Skeletal muscle satellite cell (primary cell): ENCODE measurements around the gene HIVEP3.

Experiments used
- H3K27me3 ChIP-seq: 2 replicates; pipeline ENCODE4 v1.7.0; 2013; ENCODE audit warnings: low read length; ENCODE audit not compliant: control insufficient read depth, insufficient read depth
- H3K36me3 ChIP-seq: 2 replicates; pipeline ENCODE4 v1.7.0; 2013; ENCODE audit warnings: mild to moderate bottlenecking, control low read depth, low read length; ENCODE audit not compliant: insufficient read depth
- H3K4me1 ChIP-seq: 2 replicates; pipeline ENCODE4 v1.7.0; 2013; ENCODE audit warnings: low read length; ENCODE audit not compliant: control insufficient read depth, insufficient read depth
- H3K4me2 ChIP-seq: 2 replicates; pipeline ENCODE4 v1.7.0; 2013; ENCODE audit warnings: mild to moderate bottlenecking, low read length
- H3K4me3 ChIP-seq: 2 replicates; pipeline ENCODE4 v1.7.0; 2013; ENCODE audit warnings: low read length
- H3K9ac ChIP-seq: 2 replicates; pipeline ENCODE4 v1.7.0; 2013; ENCODE audit warnings: mild to moderate bottlenecking, low read depth, low read length, moderate library complexity
- H3K9me3 ChIP-seq: replicated peaks from 2 replicates; pipeline ENCODE4 v1.7.0; 2013; ENCODE audit warnings: mild to moderate bottlenecking, control low read depth, low read length

HIVEP3 gene

GRCh38 chr1:41758904-41759548, 159.7 kb downstream of the HIVEP3 start:
- Histone ChIP-seq H3K4me3 (no peak overlapping the region), H3K9me3 (no peaks in the 10 kb centered on the region), H3K4me1 (peaks cover 10% of the 10 kb centered on the region), H3K4me2 (peak overlapping the region; percentile 44), H3K9ac (no peak overlapping the region), H3K27me3 (peaks cover 5% of the 10 kb centered on the region), H3K36me3 (no peaks in the 10 kb centered on the region)

- Histone ChIP-seq H3K36me3 (no peaks in the 10 kb centered on the region), H3K27me3 (no peaks in the 10 kb centered on the region), H3K9ac (no peak overlapping the region), H3K4me3 (no peak overlapping the region), H3K4me2 (peak overlapping the region; percentile 44), H3K9me3 (no peaks in the 10 kb centered on the region), H3K4me1 (peaks cover 10% of the 10 kb centered on the region)
Observed at GRCh38 chr1:41758500-41758899, 160.2 kb downstream of the HIVEP3 start.

- Histone ChIP-seq H3K4me3 (no peak overlapping the region), H3K9me3 (no peaks in the 10 kb centered on the region), H3K4me2 (no peak overlapping the region), H3K9ac (no peak overlapping the region), H3K27me3 (no peaks in the 10 kb centered on the region), H3K36me3 (no peaks in the 10 kb centered on the region), H3K4me1 (peaks cover 21% of the 10 kb centered on the region)
Observed at GRCh38 chr1:41754540-41754939, 164.2 kb downstream of the HIVEP3 start.

GRCh38 chr1:41752514-41753170, 166.1 kb downstream of the HIVEP3 start:
- peaks cover 10% of the 10 kb centered on the region for H3K4me1 ChIP-seq
- no peak overlapping the region for H3K4me2 ChIP-seq
- H3K9ac ChIP-seq = no peak overlapping the region
- H3K36me3 ChIP-seq = no peaks in the 10 kb centered on the region
- no peaks in the 10 kb centered on the region for H3K9me3 ChIP-seq
- H3K4me3 ChIP-seq = no peak overlapping the region
- no peaks in the 10 kb centered on the region for H3K27me3 ChIP-seq

DNA sequence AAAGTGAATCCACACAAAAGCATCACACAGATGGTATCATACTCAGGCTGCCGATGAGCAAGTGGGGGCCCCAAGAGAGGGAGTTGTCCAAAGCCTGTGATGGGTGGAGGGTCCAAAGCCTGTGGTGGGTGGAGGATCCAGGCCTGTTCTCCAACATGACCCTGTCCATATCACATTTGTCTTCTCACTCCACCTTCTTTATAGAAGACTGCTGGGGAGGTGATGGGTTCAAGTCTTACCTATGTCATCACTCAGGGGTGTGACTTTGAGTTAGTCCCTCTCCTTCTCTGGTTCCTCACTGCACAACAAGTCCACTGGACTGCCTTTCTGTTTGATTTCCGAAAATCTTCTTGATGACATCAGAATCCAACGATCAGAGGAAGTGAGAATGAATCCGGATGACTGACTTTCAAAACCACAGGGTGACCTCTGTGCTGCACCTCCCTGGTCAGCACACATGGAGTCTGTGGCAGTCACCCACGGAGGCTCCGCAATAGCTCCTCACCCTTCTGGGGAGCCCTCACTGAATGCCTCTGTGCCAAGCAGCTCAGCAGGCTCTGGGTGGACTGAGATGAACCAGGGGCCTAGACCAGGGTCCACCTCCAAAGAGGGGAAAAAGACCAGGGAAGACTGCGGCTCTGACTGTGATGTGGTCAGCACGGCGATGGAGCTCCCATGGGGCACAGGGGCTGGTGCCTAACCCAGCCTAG, 166.8 kb downstream of the HIVEP3 start:
- H3K4me2 ChIP-seq = no peak overlapping the region
- H3K9me3 ChIP-seq = no peaks in the 10 kb centered on the region
- no peak overlapping the region for H3K4me3 ChIP-seq
- H3K4me1 ChIP-seq = peaks cover 10% of the 10 kb centered on the region
- H3K36me3 ChIP-seq = no peaks in the 10 kb centered on the region
- no peaks in the 10 kb centered on the region for H3K27me3 ChIP-seq
- no peak overlapping the region for H3K9ac ChIP-seq

DNA sequence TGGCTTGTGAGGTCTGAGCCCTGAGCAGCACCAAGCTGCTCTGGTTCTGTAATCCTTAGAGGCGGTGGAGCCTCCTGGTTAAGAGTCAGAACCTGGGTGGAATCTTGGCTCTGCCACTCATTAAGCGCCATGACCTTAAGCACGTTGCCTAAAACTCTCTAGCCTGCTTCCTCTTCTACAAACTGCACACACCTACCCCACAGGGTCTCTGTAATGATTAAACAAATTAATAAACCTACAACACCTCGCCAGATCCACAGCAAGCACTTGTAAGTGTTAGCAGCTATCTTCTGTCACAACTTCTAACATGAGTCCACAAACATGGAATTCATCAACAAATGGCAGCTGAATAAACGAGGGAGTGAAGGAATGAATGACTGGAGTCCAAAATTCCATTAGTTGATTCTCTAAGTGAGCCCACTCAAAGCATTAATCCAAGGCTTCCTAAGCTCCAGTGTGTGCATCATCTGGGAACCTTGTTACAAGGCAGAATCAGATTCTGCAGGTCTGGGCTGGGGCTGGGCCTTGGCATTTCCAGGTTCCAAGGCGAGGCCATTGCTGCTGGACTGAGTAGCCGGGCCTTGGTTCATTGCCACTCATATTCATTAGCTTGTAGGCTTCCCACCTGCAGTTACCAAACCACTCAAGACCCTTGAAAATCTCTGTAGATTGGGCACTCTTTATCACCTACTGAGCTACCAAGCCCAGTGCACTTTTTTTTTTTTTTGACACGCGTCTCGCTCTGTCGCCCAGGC, 168.6 kb downstream of the HIVEP3 start:
- Histone ChIP-seq H3K27me3 (no peaks in the 10 kb centered on the region), H3K36me3 (no peaks in the 10 kb centered on the region), H3K9me3 (no peaks in the 10 kb centered on the region), H3K4me1 (peaks cover 10% of the 10 kb centered on the region), H3K4me2 (no peak overlapping the region), H3K4me3 (no peak overlapping the region), H3K9ac (no peak overlapping the region)

DNA sequence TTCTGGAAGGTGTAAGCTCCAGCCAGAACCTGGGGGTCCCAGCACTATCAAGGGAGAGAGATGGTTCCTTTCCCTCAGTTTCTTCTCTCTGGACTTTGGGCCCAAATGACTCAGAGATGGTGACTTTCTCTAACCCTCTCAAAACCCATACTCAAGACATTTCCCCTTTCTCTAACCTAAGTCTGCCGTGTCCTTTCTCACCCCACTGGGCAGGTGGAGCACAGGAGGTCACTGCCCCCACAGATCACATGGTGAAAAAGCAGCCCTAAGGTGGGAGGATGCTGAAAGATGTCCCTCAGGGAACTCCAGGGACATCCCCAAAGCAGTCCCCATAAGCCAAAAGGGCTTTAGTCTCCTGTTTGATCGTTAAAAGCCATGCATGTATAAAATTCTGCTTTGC, 173.7 kb downstream of the HIVEP3 start:
- no peaks in the 10 kb centered on the region for H3K36me3 ChIP-seq
- no peak overlapping the region for H3K4me3 ChIP-seq
- no peaks in the 10 kb centered on the region for H3K27me3 ChIP-seq
- H3K4me2 ChIP-seq = no peak overlapping the region
- H3K9ac ChIP-seq = no peak overlapping the region
- H3K9me3 ChIP-seq = no peaks in the 10 kb centered on the region
- H3K4me1 ChIP-seq = peaks cover 34% of the 10 kb centered on the region

- no peaks in the 10 kb centered on the region for H3K27me3 ChIP-seq
- no peak overlapping the region for H3K4me3 ChIP-seq
- no peaks in the 10 kb centered on the region for H3K9me3 ChIP-seq
- H3K4me2 ChIP-seq = peak overlapping the region; percentile 52
- peak overlapping the region; percentile 53 for H3K9ac ChIP-seq
- H3K36me3 ChIP-seq = no peaks in the 10 kb centered on the region
- peaks cover 47% of the 10 kb centered on the region for H3K4me1 ChIP-seq
Observed at GRCh38 chr1:41743366-41743765, 175.4 kb downstream of the HIVEP3 start.

DNA sequence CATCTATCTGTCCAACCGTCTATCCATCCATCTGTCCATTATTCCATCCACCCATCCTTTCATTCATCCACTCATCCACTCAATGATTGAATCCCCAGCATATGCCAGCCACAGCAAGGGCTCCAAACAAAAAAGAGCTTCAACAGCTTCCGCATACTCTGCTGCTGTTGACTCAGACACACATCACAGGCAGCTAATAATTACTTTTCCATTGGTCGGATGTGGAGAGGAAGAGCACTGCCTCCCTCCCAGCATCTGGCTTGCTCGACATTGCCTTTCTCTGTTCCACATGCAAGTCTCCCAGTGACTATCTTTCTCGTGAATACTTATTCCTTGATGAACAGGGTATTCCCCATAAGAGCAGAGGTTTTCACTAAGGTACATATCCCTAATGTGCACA, 176.5 kb downstream of the HIVEP3 start:
- Histone ChIP-seq H3K36me3 (no peaks in the 10 kb centered on the region), H3K4me3 (no peak overlapping the region), H3K9me3 (no peaks in the 10 kb centered on the region), H3K27me3 (no peaks in the 10 kb centered on the region), H3K4me2 (no peak overlapping the region), H3K9ac (peak overlapping the region; percentile 29), H3K4me1 (peaks cover 47% of the 10 kb centered on the region)

DNA sequence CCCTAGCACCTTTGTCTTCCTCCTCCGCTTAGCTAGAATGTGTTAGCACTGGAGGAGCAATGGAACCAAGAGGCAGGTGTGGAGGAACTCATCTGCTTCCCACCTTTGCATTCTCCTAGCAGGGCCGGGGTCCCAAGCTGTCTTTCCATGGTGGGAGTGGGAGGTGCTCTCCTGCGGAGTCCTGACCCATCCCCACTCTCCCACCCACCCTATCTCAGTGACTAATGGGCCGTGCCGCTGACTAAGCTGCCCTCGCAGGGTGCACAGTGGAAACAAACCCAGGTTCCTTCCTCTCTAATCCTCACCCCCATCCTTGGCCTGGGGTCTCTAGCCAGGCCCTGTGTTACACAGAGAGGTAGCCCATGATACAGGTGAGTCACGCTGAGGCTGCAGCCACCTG, 177.5 kb downstream of the HIVEP3 start:
- Histone ChIP-seq H3K4me1 (peaks cover 47% of the 10 kb centered on the region), H3K9ac (no peak overlapping the region), H3K4me3 (no peak overlapping the region), H3K36me3 (no peaks in the 10 kb centered on the region), H3K9me3 (no peaks in the 10 kb centered on the region), H3K4me2 (no peak overlapping the region), H3K27me3 (no peaks in the 10 kb centered on the region)

- Histone ChIP-seq H3K4me1 (peaks cover 47% of the 10 kb centered on the region), H3K4me3 (no peak overlapping the region), H3K9me3 (no peaks in the 10 kb centered on the region)
Observed at GRCh38 chr1:41740630-41741239, 178.0 kb downstream of the HIVEP3 start.

More at GRCh38 chr1:41740630-41741239, 178.0 kb downstream of the HIVEP3 start:
- H3K27me3 ChIP-seq = no peaks in the 10 kb centered on the region
- no peak overlapping the region for H3K9ac ChIP-seq
- H3K4me2 ChIP-seq = no peak overlapping the region
- no peaks in the 10 kb centered on the region for H3K36me3 ChIP-seq
